GM15510 (cell line): ENCODE results near the gene CRTC3.

Source experiments
- POLR2A ChIP-seq: IDR thresholded peaks from 3 replicates; pipeline ENCODE4 v1.6.1; 2011; ENCODE audit warnings: borderline replicate concordance; ENCODE audit not compliant: insufficient read length; ENCODE audit errors: extremely low read depth

CRTC3 gene

GRCh38 chr15:90513448-90513847 is 16.3 kb upstream of the CRTC3 start:
- no peak for TF ChIP-seq POLR2A

- TF ChIP-seq POLR2A = no peak
These were observed 10.0 kb upstream of the CRTC3 start for GRCh38 chr15:90519688-90520087.

GRCh38 chr15:90520365-90520764 is 9.4 kb upstream of the CRTC3 start:
- TF ChIP-seq POLR2A = no peak

- no peak for TF ChIP-seq POLR2A
These were observed 6.3 kb upstream of the CRTC3 start for GRCh38 chr15:90523373-90523772.

- no peak for TF ChIP-seq POLR2A
These were observed 732 bp upstream of the CRTC3 start for GRCh38 chr15:90529011-90529370.

GRCh38 chr15:90530250-90531051 is 728 bp downstream of the CRTC3 start:
- no peak for TF ChIP-seq POLR2A

GRCh38 chr15:90531147-90531546 is 1.4 kb downstream of the CRTC3 start:
- TF ChIP-seq POLR2A = no peak

GRCh38 chr15:90535254-90535653 is 5.5 kb downstream of the CRTC3 start:
- no peak for TF ChIP-seq POLR2A

GRCh38 chr15:90539789-90540188 is 10.1 kb downstream of the CRTC3 start:
- TF ChIP-seq POLR2A = no peak

GRCh38 chr15:90540768-90541167 is 11.0 kb downstream of the CRTC3 start:
- no peak for TF ChIP-seq POLR2A

GRCh38 chr15:90545095-90545494 is 15.4 kb downstream of the CRTC3 start:
- no peak for TF ChIP-seq POLR2A

GRCh38 chr15:90547540-90547939 is 17.8 kb downstream of the CRTC3 start:
- no peak for TF ChIP-seq POLR2A

- TF ChIP-seq POLR2A = no peak
These were observed 21.2 kb downstream of the CRTC3 start for GRCh38 chr15:90550919-90551318.

- no peak for TF ChIP-seq POLR2A
These were observed 22.6 kb downstream of the CRTC3 start for GRCh38 chr15:90552162-90552928.

GRCh38 chr15:90552929-90553211 is 23.1 kb downstream of the CRTC3 start:
- no peak for TF ChIP-seq POLR2A

- TF ChIP-seq POLR2A = no peak
These were observed 23.6 kb downstream of the CRTC3 start for GRCh38 chr15:90553248-90553745.
